Astrocyte (in vitro differentiated cells and primary cell): ENCODE measurements around the gene LIF. TPM values are rescaled to one million over a fixed set of nuclear protein-coding genes. Genes with fewer than 3 reads are reported as not detected.

Experiments
- DNase-seq: peaks from one replicate; pipeline ENCODE4 v3.0.0-alpha.2; 2010; ENCODE audit warnings: low read depth
- FAIRE-seq: peaks from 2 replicates; lab custom pipeline; 2011; peaks lifted over from hg19 to GRCh38; lab: Jason Lieb, UNC
- H2AFZ ChIP-seq: 2 replicates; pipeline ENCODE4 v1.6.0; 2012; ENCODE audit warnings: low read depth, low read length, inconsistent platforms
- H3K27ac ChIP-seq: 2 replicates; pipeline ENCODE4 v1.5.1; 2011; ENCODE audit warnings: low read depth, low read length, inconsistent platforms
- H3K27me3 ChIP-seq: 2 replicates; pipeline ENCODE4 v1.6.0; 2011; ENCODE audit warnings: low read length, inconsistent platforms; ENCODE audit not compliant: insufficient read depth
- H3K36me3 ChIP-seq: 2 replicates; pipeline ENCODE4 v1.5.1; 2011; ENCODE audit warnings: low read length, inconsistent platforms; ENCODE audit not compliant: insufficient read depth
- H3K4me1 ChIP-seq: 2 replicates; pipeline ENCODE4 v1.5.1; 2011; ENCODE audit warnings: low read length, inconsistent platforms; ENCODE audit not compliant: insufficient read depth
- H3K4me2 ChIP-seq: 2 replicates; pipeline ENCODE4 v1.6.0; 2012; ENCODE audit warnings: low read length, inconsistent platforms
- H3K4me3 ChIP-seq: 2 replicates; pipeline ENCODE4 v1.5.1; 2011; ENCODE audit warnings: low read depth, mild to moderate bottlenecking, low read length, inconsistent platforms; ENCODE audit not compliant: insufficient read depth
- H3K79me2 ChIP-seq: 2 replicates; pipeline ENCODE4 v1.6.0; 2012; ENCODE audit warnings: mild to moderate bottlenecking, low read length, inconsistent platforms; ENCODE audit not compliant: insufficient read depth
- H3K9ac ChIP-seq: 2 replicates; pipeline ENCODE4 v1.6.0; 2012; ENCODE audit warnings: mild to moderate bottlenecking, low read length, inconsistent platforms
- H3K9me3 ChIP-seq: 2 replicates; pipeline ENCODE4 v1.5.1; 2012; ENCODE audit warnings: low read depth, mild to moderate bottlenecking, low read length, inconsistent platforms; ENCODE audit not compliant: insufficient read depth
- H4K20me1 ChIP-seq: 2 replicates; pipeline ENCODE4 v1.6.0; 2012; ENCODE audit warnings: low read length, inconsistent platforms; ENCODE audit not compliant: insufficient read depth
- H3K27ac Mint-ChIP-seq: one replicate; pipeline ENCODE4 v1.8.0; 2021; ENCODE audit warnings: mild to moderate bottlenecking, mixed read lengths; ENCODE audit not compliant: unreplicated experiment
- H3K27me3 Mint-ChIP-seq: one replicate; pipeline ENCODE4 v1.8.0; 2021; ENCODE audit warnings: low read depth, mixed read lengths; ENCODE audit not compliant: unreplicated experiment
- H3K36me3 Mint-ChIP-seq: one replicate; pipeline ENCODE4 v1.8.0; 2021; ENCODE audit warnings: low read depth, mixed read lengths; ENCODE audit not compliant: unreplicated experiment
- H3K4me1 Mint-ChIP-seq: one replicate; pipeline ENCODE4 v1.8.0; 2021; ENCODE audit warnings: low read depth, mixed read lengths; ENCODE audit not compliant: unreplicated experiment
- H3K4me3 Mint-ChIP-seq: one replicate; pipeline ENCODE4 v1.8.0; 2021; ENCODE audit warnings: mild to moderate bottlenecking, moderate library complexity, mixed read lengths; ENCODE audit not compliant: unreplicated experiment
- H3K9me3 Mint-ChIP-seq: one replicate; pipeline ENCODE4 v1.8.0; 2021; ENCODE audit warnings: mild to moderate bottlenecking, mixed read lengths; ENCODE audit not compliant: unreplicated experiment
- EZH2 ChIP-seq: IDR thresholded peaks from 2 replicates; pipeline ENCODE4 v1.6.1; 2012; ENCODE audit warnings: mild to moderate bottlenecking, low read length, inconsistent platforms; ENCODE audit not compliant: insufficient read depth
- total RNA-seq: library from RNA; stranded (reverse); gene quantifications from 2 replicates; pipeline ENCODE4 v1.2.1, GENCODE V29; 2021
- TF ChIP-seq, protein P1 (sequence below): IDR thresholded peaks from 2 replicates; pipeline ENCODE4 v1.5.1; 2011; ENCODE audit warnings: low read depth, mild to moderate bottlenecking, inconsistent platforms, low read length, moderate library complexity; ENCODE audit not compliant: insufficient read depth

The LIF gene
- total RNA-seq, 1 donor from 2014 or later, result 63.3 TPM

GRCh38 chr22:30273711-30274436 is 27.3 kb upstream of the LIF start:
- Histone ChIP-seq H2AFZ (no peak overlapping the region), H3K27ac (no peak overlapping the region), H3K4me2 (no peak overlapping the region), H3K36me3 (no peaks in the 10 kb centered on the region), H3K27me3 (no peaks in the 10 kb centered on the region), H3K4me1 (peaks cover 18% of the 10 kb centered on the region), H3K9me3 (no peaks in the 10 kb centered on the region), H4K20me1 (no peaks in the 10 kb centered on the region), H3K9ac (no peak overlapping the region), H3K4me3 (no peak overlapping the region), H3K79me2 (no peaks in the 10 kb centered on the region)
- peaks cover 9% of the 10 kb centered on the region for H3K27me3 Mint-ChIP-seq
- no peak for DNase-seq
- FAIRE-seq, result no peak
- no peak for TF ChIP-seq EZH2
- TF ChIP-seq, protein P1, sequence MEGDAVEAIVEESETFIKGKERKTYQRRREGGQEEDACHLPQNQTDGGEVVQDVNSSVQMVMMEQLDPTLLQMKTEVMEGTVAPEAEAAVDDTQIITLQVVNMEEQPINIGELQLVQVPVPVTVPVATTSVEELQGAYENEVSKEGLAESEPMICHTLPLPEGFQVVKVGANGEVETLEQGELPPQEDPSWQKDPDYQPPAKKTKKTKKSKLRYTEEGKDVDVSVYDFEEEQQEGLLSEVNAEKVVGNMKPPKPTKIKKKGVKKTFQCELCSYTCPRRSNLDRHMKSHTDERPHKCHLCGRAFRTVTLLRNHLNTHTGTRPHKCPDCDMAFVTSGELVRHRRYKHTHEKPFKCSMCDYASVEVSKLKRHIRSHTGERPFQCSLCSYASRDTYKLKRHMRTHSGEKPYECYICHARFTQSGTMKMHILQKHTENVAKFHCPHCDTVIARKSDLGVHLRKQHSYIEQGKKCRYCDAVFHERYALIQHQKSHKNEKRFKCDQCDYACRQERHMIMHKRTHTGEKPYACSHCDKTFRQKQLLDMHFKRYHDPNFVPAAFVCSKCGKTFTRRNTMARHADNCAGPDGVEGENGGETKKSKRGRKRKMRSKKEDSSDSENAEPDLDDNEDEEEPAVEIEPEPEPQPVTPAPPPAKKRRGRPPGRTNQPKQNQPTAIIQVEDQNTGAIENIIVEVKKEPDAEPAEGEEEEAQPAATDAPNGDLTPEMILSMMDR, result no peak
- H3K9me3 Mint-ChIP-seq, result no peaks in the 10 kb centered on the region
- H3K27ac Mint-ChIP-seq, result no peak overlapping the region
- no peak overlapping the region for H3K4me3 Mint-ChIP-seq
- H3K4me1 Mint-ChIP-seq, result peaks cover 14% of the 10 kb centered on the region
- peaks cover 5% of the 10 kb centered on the region for H3K36me3 Mint-ChIP-seq

GRCh38 chr22:30272781-30273601 is 26.4 kb upstream of the LIF start:
- peaks cover 13% of the 10 kb centered on the region for H3K4me1 ChIP-seq
- FAIRE-seq, result no peak
- peaks cover 14% of the 10 kb centered on the region for H3K4me1 Mint-ChIP-seq

More at GRCh38 chr22:30272781-30273601, 26.4 kb upstream of the LIF start:
- Histone ChIP-seq H3K36me3 (no peaks in the 10 kb centered on the region), H3K9ac (no peak overlapping the region), H3K9me3 (no peaks in the 10 kb centered on the region), H3K4me3 (no peak overlapping the region), H4K20me1 (no peaks in the 10 kb centered on the region), H3K27me3 (no peaks in the 10 kb centered on the region), H3K79me2 (no peaks in the 10 kb centered on the region), H3K27ac (no peak overlapping the region), H2AFZ (no peak overlapping the region), H3K4me2 (no peak overlapping the region)
- DNase-seq, result no peak
- Mint-ChIP-seq H3K27me3 (peaks cover 9% of the 10 kb centered on the region), H3K36me3 (peaks cover 5% of the 10 kb centered on the region), H3K4me3 (no peak overlapping the region), H3K9me3 (no peaks in the 10 kb centered on the region), H3K27ac (no peak overlapping the region)
- no peak for TF ChIP-seq EZH2
- TF ChIP-seq, protein P1, result no peak
